Measurements from ENCODE around the gene RTN4RL2.

DNA sequence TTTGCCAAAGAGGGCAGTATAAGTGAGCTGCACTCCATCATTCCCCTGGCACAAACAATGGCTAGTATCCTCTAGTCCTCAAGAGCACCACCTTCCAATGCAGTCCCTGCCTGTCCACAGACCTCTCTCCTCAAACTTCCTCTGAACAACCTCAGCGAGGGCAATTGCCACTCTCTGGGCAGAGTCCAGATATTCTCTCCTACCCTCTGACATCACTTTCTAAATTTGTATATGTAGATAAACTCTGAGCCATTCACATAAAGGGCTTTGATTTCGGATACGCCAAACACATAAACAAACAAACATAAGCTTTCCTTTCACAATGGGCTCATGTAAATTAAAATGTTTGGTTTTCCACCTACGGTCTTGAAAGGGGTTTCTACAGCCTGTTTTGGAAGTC is 30.4 kb upstream of the RTN4RL2 start:
- no peak for TF ChIP-seq CTCF (IDR thresholded peaks at IDR 0.05)
- no peak for TF ChIP-seq POLR2AphosphoS5 (IDR thresholded peaks at IDR 0.05; ENCODE audit: insufficient read depth in 1 of 2, low read depth in 1 of 2)
